Measurements from ENCODE around the gene GPC6.
"Not testable (repeated sequence)": the region's sequence is repeated elsewhere in the genome, so short reads cannot be mapped to it uniquely, and the experiment has no call there.

The GPC6 gene

GRCh38 chr13:94286581-94286980 is 1060.0 kb downstream of the GPC6 start:
- DNase-seq: no peak

- no peak for DNase-seq
Observed at GRCh38 chr13:94291631-94292322, 1065.2 kb downstream of the GPC6 start.

DNA sequence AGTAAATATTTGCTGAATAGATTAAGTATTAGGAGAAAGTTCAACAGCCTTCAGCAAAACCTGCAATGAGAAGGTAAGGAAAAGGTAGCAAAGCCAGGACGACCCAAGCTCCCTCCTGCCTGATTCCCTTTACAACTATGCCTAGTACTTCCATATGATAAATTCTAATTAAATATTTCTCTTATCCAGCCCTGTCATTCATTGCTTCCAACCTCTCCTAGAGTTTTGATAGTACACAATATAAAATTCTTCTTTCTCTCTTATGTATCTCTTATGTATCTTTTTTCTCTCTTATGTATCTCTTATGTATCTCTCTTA is 1065.7 kb downstream of the GPC6 start:
- no peak for DNase-seq

DNA sequence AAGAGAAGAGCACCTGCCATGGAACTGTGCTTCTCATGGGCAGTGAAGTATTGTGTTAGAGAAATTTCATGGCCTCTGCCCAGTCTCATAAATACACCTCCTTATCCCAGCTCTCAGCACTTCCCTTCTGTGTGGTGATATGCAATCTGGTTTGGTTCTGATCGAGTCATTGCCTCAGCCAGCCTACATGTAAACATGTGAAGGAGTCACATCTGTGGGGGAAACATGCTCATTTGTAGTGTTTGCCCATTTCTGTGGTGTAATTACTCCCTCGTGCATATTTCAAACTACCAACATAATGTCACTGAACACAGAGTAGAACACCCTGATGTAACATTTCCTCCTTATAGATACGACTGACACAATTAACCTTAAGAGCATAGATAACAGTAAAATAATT is 1069.9 kb downstream of the GPC6 start:
- no peak for DNase-seq

- DNase-seq: no peak
Observed at GRCh38 chr13:94298346-94298745, 1071.7 kb downstream of the GPC6 start.

DNA sequence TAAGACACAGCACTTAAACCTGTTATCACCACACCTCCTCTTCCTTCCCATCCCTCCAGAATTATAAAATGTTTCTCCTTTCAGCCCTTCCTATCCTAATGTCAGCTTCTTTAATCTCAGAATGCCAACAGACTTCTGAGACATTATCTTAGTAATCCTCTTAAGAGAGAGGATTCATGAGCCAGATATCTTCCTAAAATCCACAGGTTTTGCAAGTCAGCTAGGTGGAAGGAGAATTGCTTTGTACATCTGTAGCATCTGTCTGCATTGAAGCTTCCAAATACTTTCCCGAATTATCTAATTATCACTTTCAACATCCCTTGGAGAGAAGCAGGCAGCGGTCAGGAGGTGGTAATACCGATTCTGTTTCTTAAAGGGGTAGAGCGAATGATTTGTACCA is 1073.8 kb downstream of the GPC6 start:
- no peak for DNase-seq

DNA sequence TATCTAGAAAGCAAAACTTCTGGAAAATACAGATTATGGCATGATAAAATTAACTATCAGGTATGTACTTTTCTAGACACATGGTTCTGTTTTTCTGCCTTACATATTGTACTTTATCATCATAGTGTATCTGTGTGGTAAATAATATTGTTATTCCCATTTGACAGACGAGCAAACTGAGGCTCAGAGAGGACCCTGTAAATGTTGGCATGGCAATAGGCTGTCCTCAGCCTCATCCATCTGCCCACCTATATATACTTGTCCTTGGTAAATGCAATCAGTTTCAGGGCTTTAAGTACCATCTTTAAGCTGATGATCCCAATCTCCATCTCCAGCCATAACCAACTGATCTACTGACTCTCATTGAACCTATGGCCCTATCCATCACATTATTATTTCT is 1074.9 kb downstream of the GPC6 start:
- DNase-seq: no peak

- DNase-seq: not testable (repeated sequence)
Observed at GRCh38 chr13:94302847-94303565, 1076.4 kb downstream of the GPC6 start.

DNA sequence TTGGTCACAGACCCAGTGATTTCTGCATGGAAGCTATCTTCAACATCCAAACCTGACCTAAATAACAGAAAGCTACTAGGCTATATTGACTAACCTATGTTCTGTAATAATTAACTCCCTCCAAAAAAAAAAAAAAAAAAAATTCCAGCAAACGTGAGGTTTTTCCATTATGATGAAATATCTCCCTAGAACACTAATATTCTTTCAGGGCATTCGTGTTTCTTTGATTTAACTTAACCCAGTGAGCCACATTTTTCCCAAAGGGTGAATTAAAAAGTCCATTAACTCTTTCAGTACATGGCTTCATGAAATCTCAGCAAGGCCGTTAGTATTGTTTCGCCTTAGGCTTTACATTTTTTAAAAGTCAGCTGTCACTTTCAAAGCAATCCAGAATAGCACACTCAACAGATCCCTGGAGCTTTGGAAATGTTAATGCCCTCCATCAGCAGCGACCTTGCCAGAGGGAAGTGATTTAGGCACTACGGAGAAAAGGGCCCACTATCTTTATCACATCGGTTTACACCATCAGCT is 1077.1 kb downstream of the GPC6 start:
- DNase-seq: no peak

GRCh38 chr13:94305033-94305432 is 1078.4 kb downstream of the GPC6 start:
- no peak for DNase-seq

- no peak for DNase-seq
Observed at GRCh38 chr13:94305463-94305862, 1078.9 kb downstream of the GPC6 start.

GRCh38 chr13:94305934-94306333 is 1079.3 kb downstream of the GPC6 start:
- DNase-seq: no peak

- DNase-seq: no peak
Observed at GRCh38 chr13:94308832-94309231, 1082.2 kb downstream of the GPC6 start.

DNA sequence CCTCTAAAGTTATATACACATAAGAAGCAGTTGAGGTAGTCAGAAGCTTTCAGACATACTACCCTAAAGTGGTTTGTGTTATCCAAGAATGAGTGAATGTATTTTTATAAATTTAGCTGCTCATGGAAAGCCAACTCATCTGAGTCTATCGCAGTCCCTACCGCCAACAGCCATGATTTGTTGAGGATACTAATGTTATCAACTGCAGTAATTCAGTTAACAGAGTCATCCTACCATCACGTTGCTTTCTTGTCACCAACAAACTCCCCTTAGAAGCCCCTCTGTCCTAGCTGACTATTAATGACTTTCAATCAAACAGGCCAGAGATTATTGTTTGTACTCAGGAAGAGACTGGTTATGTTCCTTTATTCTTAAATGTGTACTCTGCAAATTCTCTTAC is 1083.0 kb downstream of the GPC6 start:
- no peak for DNase-seq

- DNase-seq: no peak
Observed at GRCh38 chr13:94309997-94310855, 1083.6 kb downstream of the GPC6 start.

DNA sequence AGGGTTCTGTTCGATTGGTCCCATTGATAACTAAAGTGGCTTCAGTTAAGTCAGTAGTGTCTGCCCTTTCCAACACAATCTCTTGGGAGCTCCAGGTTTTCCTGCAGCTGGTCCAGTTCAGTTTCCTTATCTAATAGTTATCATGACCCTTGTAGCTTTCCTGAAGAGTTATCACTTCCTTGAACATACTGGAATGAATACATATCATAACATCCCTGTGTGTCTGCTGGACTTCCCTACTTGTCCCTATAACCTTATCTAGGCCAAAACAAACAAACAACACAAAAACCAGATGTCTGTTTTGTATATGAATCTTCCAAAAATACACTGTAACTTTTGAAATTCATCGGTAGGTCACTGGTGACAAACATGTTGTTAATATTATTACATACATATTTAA is 1085.3 kb downstream of the GPC6 start:
- no peak for DNase-seq

- peak; percentile 2 for DNase-seq
Observed at GRCh38 chr13:94312511-94313216, 1086.1 kb downstream of the GPC6 start.

DNA sequence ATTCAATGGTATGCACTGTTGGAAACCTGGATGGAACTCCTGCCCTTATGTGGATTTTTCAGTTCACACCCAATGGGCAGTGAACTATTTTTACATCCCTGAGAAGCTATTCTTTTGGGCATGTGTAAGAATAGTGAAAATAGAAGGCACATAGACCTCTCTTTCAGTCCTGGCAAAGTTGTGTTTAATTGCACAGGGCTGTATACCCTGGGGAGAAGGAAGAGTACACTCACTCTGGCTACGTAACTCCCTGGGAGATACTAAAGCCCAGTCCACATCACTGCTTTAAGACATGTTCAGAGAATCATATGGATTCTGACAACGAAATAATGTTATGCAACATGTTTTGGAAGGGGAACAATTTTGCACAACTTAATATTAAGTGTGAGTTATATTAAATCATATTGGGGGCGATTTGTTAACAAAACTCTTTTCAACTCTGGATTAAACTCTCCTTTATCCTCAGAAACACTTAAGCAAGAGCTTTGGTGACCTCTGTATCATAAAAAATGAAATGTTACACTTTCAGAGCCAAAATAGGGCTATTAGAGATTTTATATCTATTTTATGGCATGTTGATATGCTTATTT is 1086.8 kb downstream of the GPC6 start:
- DNase-seq: no peak

DNA sequence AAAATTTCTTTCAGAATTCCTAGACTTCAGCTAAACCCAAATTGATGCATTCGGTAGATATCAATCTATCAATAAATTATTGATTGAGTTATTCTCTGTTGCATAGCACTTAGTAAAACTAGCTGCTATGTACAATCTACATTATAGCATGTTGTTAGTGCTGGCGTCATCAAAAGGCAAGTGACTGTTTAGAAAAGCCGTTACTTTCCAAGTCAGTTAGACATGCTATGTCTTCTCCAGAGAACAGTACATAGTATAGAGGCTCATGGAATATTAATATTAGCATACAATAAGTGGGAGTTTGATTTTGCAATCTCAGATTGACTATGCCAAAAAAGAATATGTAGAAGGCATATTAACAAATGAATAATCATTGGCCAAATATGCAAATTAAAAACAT is 1087.3 kb downstream of the GPC6 start:
- DNase-seq: no peak

DNA sequence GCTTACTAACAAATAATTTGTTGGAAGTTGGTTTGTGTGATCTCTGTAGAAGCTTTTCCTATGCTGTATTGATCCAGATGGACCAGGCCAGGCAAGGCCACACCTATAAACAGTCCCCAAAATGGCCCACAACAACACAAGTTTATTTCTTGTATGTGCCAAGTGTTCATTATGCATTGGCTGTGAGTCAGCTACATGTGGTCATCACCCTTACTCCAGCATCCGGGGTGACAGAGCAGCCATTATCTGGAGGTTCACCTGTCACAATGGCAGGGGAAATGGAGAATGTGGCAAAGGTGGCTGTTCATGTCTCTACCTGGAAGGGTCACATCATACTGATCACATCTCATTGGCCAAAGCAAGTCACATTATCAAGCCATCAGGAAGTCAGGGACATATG is 1088.6 kb downstream of the GPC6 start:
- DNase-seq: no peak

- no peak for DNase-seq
Observed at GRCh38 chr13:94317063-94317491, 1090.5 kb downstream of the GPC6 start.

DNA sequence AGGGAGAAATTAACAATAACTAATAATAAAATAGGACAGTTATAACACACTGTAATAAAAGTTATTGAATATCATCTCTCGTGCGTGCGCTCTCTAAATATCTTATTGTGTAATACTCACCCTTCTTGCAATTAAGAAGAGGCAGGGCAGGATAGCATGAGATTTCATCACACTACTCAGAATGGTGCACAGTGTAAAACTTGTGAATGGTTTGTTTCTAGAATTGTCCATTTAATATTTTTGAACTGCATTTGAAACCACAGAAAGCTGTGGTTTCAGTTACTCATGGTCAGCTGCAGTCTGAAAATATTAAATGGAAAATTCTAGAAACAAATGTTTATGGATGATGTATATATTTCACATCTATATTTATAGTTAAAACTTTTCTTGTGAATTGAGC is 1091.8 kb downstream of the GPC6 start:
- no peak for DNase-seq

DNA sequence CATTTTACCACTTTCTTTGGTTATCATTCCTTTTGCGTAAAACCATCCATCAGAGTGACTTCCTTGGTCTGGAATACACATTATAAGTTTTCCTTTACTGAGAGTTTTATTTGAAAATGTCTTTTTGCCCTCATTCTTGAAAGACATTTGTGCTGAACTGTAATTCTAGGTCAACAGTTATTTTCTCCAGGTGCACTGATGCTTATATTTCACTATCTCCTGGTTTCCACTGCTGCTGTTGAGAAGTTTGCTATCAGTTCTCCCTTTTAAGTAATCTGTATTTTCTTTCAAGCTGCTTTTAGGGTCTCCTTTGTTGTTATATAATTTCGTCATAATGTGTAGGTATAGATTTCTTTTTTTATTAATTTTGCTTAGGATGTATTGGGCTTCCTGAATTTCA is 1092.9 kb downstream of the GPC6 start:
- no peak for DNase-seq
